Vagina (tissue), 2 donors: ENCODE data around the gene HNRNPAB.

Experiments used
- POLR2A ChIP-seq, 2 donors: fragments of 450-650 bp; IDR thresholded peaks; one replicate each; pipeline ENCODE4 v1.6.1; 2017; ENCODE audit warnings: antibody characterized with exemption in 2 of 2, mild to moderate bottlenecking in 2 of 2, moderate library complexity in 2 of 2
- TF ChIP-seq, protein P1 (sequence below), 3 experiments: fragments of 450-650 bp in 2 of 3; fragments of 200-600 bp in 1 of 3; sonication (generic) in 1 of 3; IDR thresholded peaks; one replicate each; pipeline ENCODE4 v1.5.1; 2017 to 2019; ENCODE audit warnings: antibody characterized with exemption in 3 of 3, mild to moderate bottlenecking in 2 of 3, moderate library complexity in 2 of 3

DNA sequence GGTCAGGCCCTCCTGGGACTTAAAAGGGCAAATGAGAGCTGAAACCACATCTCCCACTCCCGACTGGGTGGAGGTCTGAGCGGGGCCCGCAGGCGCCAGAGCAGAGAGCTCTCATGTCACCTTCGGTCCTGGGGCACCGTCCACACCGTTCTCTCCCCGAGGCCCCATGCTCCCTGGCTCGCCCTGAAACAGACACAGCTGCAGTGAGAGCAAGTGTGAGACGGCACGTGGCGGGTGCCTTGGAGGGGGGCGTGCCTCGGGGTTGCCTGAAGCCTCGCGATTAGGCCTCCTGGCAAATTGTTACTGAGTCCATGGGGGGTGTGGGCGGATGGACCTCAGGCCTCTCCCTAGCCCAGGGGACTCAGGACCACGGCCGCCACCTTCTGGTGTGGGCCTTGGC, 52.4 kb downstream of the HNRNPAB start:
- TF ChIP-seq, protein P1, sequence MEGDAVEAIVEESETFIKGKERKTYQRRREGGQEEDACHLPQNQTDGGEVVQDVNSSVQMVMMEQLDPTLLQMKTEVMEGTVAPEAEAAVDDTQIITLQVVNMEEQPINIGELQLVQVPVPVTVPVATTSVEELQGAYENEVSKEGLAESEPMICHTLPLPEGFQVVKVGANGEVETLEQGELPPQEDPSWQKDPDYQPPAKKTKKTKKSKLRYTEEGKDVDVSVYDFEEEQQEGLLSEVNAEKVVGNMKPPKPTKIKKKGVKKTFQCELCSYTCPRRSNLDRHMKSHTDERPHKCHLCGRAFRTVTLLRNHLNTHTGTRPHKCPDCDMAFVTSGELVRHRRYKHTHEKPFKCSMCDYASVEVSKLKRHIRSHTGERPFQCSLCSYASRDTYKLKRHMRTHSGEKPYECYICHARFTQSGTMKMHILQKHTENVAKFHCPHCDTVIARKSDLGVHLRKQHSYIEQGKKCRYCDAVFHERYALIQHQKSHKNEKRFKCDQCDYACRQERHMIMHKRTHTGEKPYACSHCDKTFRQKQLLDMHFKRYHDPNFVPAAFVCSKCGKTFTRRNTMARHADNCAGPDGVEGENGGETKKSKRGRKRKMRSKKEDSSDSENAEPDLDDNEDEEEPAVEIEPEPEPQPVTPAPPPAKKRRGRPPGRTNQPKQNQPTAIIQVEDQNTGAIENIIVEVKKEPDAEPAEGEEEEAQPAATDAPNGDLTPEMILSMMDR (IDR thresholded peaks at IDR 0.05): no peak
- no peak for TF ChIP-seq POLR2A (IDR thresholded peaks at IDR 0.05)
